ENCODE data around the gene UBXN7. TPM values are rescaled to one million over a fixed set of nuclear protein-coding genes. Genes with fewer than 3 reads are reported as not detected.
A peak's percentile ranks its signal among the peaks of the same experiment; 100 is the strongest.

The UBXN7 gene
- total and polyA plus RNA-seq, 2 donors (not counting 3 experiments of a cell fraction or from before 2014, with no cell fraction given): 9.9 to 57.0 TPM

DNA sequence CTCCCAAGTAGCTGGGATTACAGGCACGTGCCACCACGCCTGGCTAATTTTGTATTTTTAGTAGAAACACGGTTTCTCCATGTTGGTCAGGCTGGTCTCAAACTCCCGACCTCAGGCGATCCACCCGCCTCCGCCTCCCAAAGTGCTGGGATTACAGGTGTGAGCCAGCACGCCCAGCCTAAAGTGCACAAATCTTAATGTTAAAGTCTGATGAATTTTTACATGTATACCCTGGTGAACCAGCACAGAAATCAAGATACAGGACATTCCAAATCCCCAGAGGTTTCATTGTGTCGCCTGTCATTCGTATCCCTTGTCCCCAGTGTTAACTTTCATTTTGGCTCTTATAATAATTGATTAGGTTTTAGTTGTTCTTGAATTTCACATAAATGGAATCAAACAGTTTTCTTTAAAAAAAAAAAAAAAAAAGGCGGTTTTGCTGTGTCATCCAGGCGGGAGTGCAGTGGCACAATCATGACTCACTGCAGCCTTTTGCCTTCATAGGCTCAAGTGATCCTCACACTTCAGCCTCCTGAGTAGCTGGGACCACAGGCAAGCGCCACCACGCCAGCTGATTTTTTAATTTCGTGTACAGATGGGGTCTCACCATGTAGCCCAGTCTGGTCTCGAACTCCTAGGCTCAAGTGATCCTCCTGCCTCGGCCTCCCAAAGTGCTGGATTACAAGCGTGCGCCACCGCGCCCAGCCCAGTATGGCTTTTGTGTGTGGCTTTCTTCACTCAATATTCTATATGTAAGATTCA, 92.6 kb downstream of the UBXN7 start:
- BruUV-seq (replicated peaks): no TSS peak
- intact Hi-C loops (cut with micrococcal nuclease) (no loop called here), dilution Hi-C loops (cut with MboI; ENCODE audit: extremely low pct_ligation_motif_present, low sequenced_read_pairs) (no loop called here)
- no peaks in the 10 kb centered on the region for H3K9me3 ChIP-seq (replicated peaks; ENCODE audit: control insufficient read depth, insufficient read depth, low read length)
- TF ChIP-seq POLR2A (IDR thresholded peaks at IDR 0.05; ENCODE audit: low read depth, low read length): no peak
- no peak for TF ChIP-seq EZH2 (IDR thresholded peaks at IDR 0.05; ENCODE audit: borderline replicate concordance, low read depth, low read length, severe bottlenecking)
- no peak for TF ChIP-seq MYC (IDR thresholded peaks at IDR 0.05; ENCODE audit: low read depth, low read length)
- TF ChIP-seq, protein P1, sequence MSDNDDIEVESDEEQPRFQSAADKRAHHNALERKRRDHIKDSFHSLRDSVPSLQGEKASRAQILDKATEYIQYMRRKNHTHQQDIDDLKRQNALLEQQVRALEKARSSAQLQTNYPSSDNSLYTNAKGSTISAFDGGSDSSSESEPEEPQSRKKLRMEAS (IDR thresholded peaks at IDR 0.05; ENCODE audit: insufficient read depth, insufficient read length): no peak
- TF ChIP-seq GATA2 (IDR thresholded peaks at IDR 0.05; ENCODE audit: insufficient read depth, insufficient read length, low read depth, low read length): no peak
- TF ChIP-seq FOS (IDR thresholded peaks at IDR 0.05; ENCODE audit: borderline replicate concordance, insufficient read depth, low read length): no peak
- TF ChIP-seq POLR2AphosphoS5 (IDR thresholded peaks at IDR 0.05; ENCODE audit: insufficient read depth, low read depth, low read length): no peak
- TF ChIP-seq JUN (IDR thresholded peaks at IDR 0.05; ENCODE audit: borderline replicate concordance, insufficient read depth, insufficient read length, low read depth): no peak
- TF ChIP-seq, protein P2, sequence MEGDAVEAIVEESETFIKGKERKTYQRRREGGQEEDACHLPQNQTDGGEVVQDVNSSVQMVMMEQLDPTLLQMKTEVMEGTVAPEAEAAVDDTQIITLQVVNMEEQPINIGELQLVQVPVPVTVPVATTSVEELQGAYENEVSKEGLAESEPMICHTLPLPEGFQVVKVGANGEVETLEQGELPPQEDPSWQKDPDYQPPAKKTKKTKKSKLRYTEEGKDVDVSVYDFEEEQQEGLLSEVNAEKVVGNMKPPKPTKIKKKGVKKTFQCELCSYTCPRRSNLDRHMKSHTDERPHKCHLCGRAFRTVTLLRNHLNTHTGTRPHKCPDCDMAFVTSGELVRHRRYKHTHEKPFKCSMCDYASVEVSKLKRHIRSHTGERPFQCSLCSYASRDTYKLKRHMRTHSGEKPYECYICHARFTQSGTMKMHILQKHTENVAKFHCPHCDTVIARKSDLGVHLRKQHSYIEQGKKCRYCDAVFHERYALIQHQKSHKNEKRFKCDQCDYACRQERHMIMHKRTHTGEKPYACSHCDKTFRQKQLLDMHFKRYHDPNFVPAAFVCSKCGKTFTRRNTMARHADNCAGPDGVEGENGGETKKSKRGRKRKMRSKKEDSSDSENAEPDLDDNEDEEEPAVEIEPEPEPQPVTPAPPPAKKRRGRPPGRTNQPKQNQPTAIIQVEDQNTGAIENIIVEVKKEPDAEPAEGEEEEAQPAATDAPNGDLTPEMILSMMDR (IDR thresholded peaks at IDR 0.05; ENCODE audit: extremely low read depth in 1 of 2, insufficient read depth in 1 of 2, low read depth in 1 of 2, low read length in 2 of 2): no peak
- H3K36me3 ChIP-seq (ENCODE audit: control insufficient read depth in 2 of 2, extremely low read depth in 1 of 2, insufficient read depth in 2 of 2, low read length in 2 of 2): no peaks in the 10 kb centered on the region
- ChIA-PET POLR2A (no interaction called here), CTCF (no interaction called here)
- H3K9ac ChIP-seq (replicated peaks; ENCODE audit: extremely low read depth, insufficient read depth, low read length): no peak overlapping the region
- DNase-seq (ENCODE audit: low read depth, low spot score) (no peak), FAIRE-seq (no peak)
- H3K9me1 ChIP-seq (replicated peaks; ENCODE audit: control insufficient read depth, extremely low read depth, insufficient read depth, low read length): no peaks in the 10 kb centered on the region
- no peaks in the 10 kb centered on the region for H4K20me1 ChIP-seq (replicated peaks; ENCODE audit: control insufficient read depth, extremely low read depth, insufficient read depth, low read length)
- no peak overlapping the region for H3K4me3 ChIP-seq (replicated peaks in 1 of 3; ENCODE audit: insufficient read depth in 1 of 3, low read depth in 1 of 3, low read length in 3 of 3)
- no peaks in the 10 kb centered on the region for H3K4me1 ChIP-seq (ENCODE audit: control insufficient read depth, extremely low read depth, insufficient read depth, low read length)
- H3K27ac ChIP-seq (ENCODE audit: insufficient read depth, low read depth, low read length): no peak overlapping the region
- H3K79me2 ChIP-seq (ENCODE audit: control insufficient read depth, insufficient read depth, low read length): no peaks in the 10 kb centered on the region
- no peak overlapping the region for H3K4me2 ChIP-seq (ENCODE audit: insufficient read depth, low read length)
- peak overlapping the region; percentile 59 for H2AFZ ChIP-seq (ENCODE audit: low read depth, low read length)
- no peaks in the 10 kb centered on the region for H3K27me3 ChIP-seq (ENCODE audit: control insufficient read depth in 2 of 2, insufficient read depth in 2 of 2, low read length in 2 of 2)

Measured in endothelial cell of umbilical vein (primary cell).